HepG2 (cell line): ENCODE data around the gene GOT2. TPM values are rescaled to one million over a fixed set of nuclear protein-coding genes. Genes with fewer than 3 reads are reported as not detected.

Experiments
- ARHGAP35 ChIP-seq: sonication (generic); formaldehyde crosslinking; IDR thresholded peaks from 2 replicates; pipeline ENCODE4 v1.9.0; 2022; ENCODE audit warnings: mild to moderate bottlenecking, inconsistent platforms, moderate library complexity, missing genetic modification reagents, borderline replicate concordance
- ARID5B ChIP-seq: IDR thresholded peaks from 2 replicates; pipeline ENCODE4 v1.4.0; 2020; ENCODE audit warnings: mild to moderate bottlenecking, missing genetic modification reagents
- ATF6 ChIP-seq: sonication (generic); formaldehyde crosslinking; conservative IDR thresholded peaks from 2 replicates; pipeline ENCODE4 v1.4.0; 2020; ENCODE audit warnings: missing genetic modification reagents
- BRD4 ChIP-seq: sonication (generic); formaldehyde crosslinking; IDR thresholded peaks from 2 replicates; pipeline ENCODE4 v1.4.0; 2020; ENCODE audit warnings: missing genetic modification reagents
- CREB1 ChIP-seq, 2 experiments: fragments of 450-650 bp in 1 of 2; IDR thresholded peaks; 2 replicates each; pipeline ENCODE4 v1.6.1; 2016 to 2017; ENCODE audit warnings: control low read depth in 1 of 2, mild to moderate bottlenecking in 1 of 2, missing compliant biosample characterization in 1 of 2, missing genetic modification characterization in 1 of 2
- DNMT3B ChIP-seq: conservative IDR thresholded peaks from 2 replicates; pipeline ENCODE4 v1.6.1; 2016; ENCODE audit warnings: missing biosample characterization, control low read depth
- ETV5 ChIP-seq: IDR thresholded peaks from 2 replicates; pipeline ENCODE4 v1.6.1; 2018; ENCODE audit warnings: missing biosample characterization, missing genetic modification reagents, inconsistent platforms, borderline replicate concordance
- FOXA3 ChIP-seq: IDR thresholded peaks from 2 replicates; pipeline ENCODE4 v1.6.1; 2016; ENCODE audit warnings: missing genetic modification reagents, missing compliant biosample characterization
- IRF9 ChIP-seq: sonication (generic); formaldehyde crosslinking; IDR thresholded peaks from 2 replicates; pipeline ENCODE4 v1.8.0; 2022; ENCODE audit warnings: missing genetic modification reagents, mild to moderate bottlenecking, borderline replicate concordance
- KLF12 ChIP-seq: sonication (generic); formaldehyde crosslinking; IDR thresholded peaks from 2 replicates; pipeline ENCODE4 v1.4.0; 2020; ENCODE audit warnings: missing genetic modification reagents, borderline replicate concordance
- KLF16 ChIP-seq, 2 experiments: sonication (generic) in 1 of 2; formaldehyde crosslinking in 1 of 2; IDR thresholded peaks; 2 replicates each; pipeline versions ENCODE4 v1.6.1 to v1.8.0; 2016 to 2023; ENCODE audit warnings: missing genetic modification reagents in 2 of 2, missing compliant biosample characterization in 1 of 2
- KMT2A ChIP-seq: sonication (generic); formaldehyde crosslinking; IDR thresholded peaks from 2 replicates; pipeline ENCODE4 v1.4.0; 2020; ENCODE audit warnings: missing genetic modification reagents
- NCOA2 ChIP-seq: sonication (generic); formaldehyde crosslinking; IDR thresholded peaks from 2 replicates; pipeline ENCODE4 v1.8.0; 2022; ENCODE audit warnings: inconsistent platforms
- SP2 ChIP-seq: sonication (generic); formaldehyde crosslinking; IDR thresholded peaks from 2 replicates; pipeline ENCODE4 v1.5.1; 2020; ENCODE audit warnings: mild to moderate bottlenecking, missing genetic modification reagents
- ZFP41 ChIP-seq: sonication (generic); formaldehyde crosslinking; IDR thresholded peaks from 2 replicates; pipeline ENCODE4 v1.4.0; 2020; ENCODE audit warnings: mild to moderate bottlenecking, missing genetic modification reagents, borderline replicate concordance
- ZMYM4 ChIP-seq: sonication (generic); formaldehyde crosslinking; IDR thresholded peaks from 2 replicates; pipeline ENCODE4 v1.8.1; 2023; ENCODE audit warnings: mild to moderate bottlenecking, missing genetic modification reagents
- ZNF180 ChIP-seq: sonication (generic); formaldehyde crosslinking; IDR thresholded peaks from 2 replicates; pipeline ENCODE4 v1.4.0; 2020; ENCODE audit warnings: low read depth, missing genetic modification reagents, borderline replicate concordance
- ZNF451 ChIP-seq: sonication (generic); formaldehyde crosslinking; IDR thresholded peaks from 2 replicates; pipeline ENCODE4 v1.5.0; 2020; ENCODE audit warnings: mild to moderate bottlenecking, missing genetic modification reagents
- ZNF598 ChIP-seq: sonication (generic); formaldehyde crosslinking; IDR thresholded peaks from 2 replicates; pipeline ENCODE4 v1.5.1; 2020; ENCODE audit warnings: mild to moderate bottlenecking, missing genetic modification reagents, borderline replicate concordance
- ZNF7 ChIP-seq: IDR thresholded peaks from 2 replicates; pipeline ENCODE4 v1.6.1; 2016; ENCODE audit warnings: missing biosample characterization, missing genetic modification reagents
- ZSCAN21 ChIP-seq: sonication (generic); formaldehyde crosslinking; IDR thresholded peaks from 2 replicates; pipeline ENCODE4 v1.8.0; 2022; ENCODE audit warnings: mild to moderate bottlenecking, missing genetic modification reagents, moderate library complexity, borderline replicate concordance
- polyA plus RNA-seq, 8 experiments: library from polyadenylated mRNA; depleted of rRNA in 3 of 8; stranded (reverse) in 7 of 8; unstranded in 1 of 8; fragments of >200 nt; fragmentation: Illumina TruSeq in 4 of 8; extraction: Trizol in 4 of 8; gene quantifications; 2 replicates each; pipeline versions ENCODE4 v1.2.1 to v1.2.3, GENCODE V29; 2011 to 2016; ENCODE audit warnings: low read depth in 4 of 8, missing spikeins in 1 of 8, mixed read lengths in 1 of 8; ENCODE audit not compliant: insufficient read depth in 1 of 8
- total RNA-seq, 5 experiments: library from RNA; depleted of rRNA; stranded (reverse); fragments of >200 nt; fragmentation: Illumina TruSeq; extraction: Trizol; gene quantifications; 2 replicates each; pipeline ENCODE4 v1.2.3, GENCODE V29; 2016; ENCODE audit warnings: low read depth in 1 of 5

GOT2 gene
- total and polyA plus RNA-seq, 2 of the 13 experiments (the other 11 are each of a cell fraction or from before 2014, with no cell fraction given) = 32.6 to 121 TPM

- TF ChIP-seq DNMT3B (CRISPR knock-in tag) = no peak
- TF ChIP-seq ZNF180 (CRISPR knock-in tag) = no peak
- peak; percentile 33; the same call in 1 of the 2 replicates for TF ChIP-seq ARID5B
- no peak for TF ChIP-seq SP2 (CRISPR knock-in tag)
- 0 out of 2 replicates have a peak, but pooled peaks have one; percentile 30 for TF ChIP-seq KMT2A (CRISPR knock-in tag)
- 0 out of 2 replicates have a peak, but pooled peaks have one; percentile 26 for TF ChIP-seq ZMYM4 (CRISPR knock-in tag)
- peak; percentile 50; the same call in 1 of the 2 replicates for TF ChIP-seq ETV5 (CRISPR knock-in tag)
- peak; percentile 49; the same call in 1 of the 2 replicates for TF ChIP-seq ARHGAP35 (CRISPR knock-in tag)
- peak; percentile 47; the same call in 1 of the 2 replicates for TF ChIP-seq ZNF598 (CRISPR knock-in tag)
- no peak for TF ChIP-seq ATF6 (CRISPR knock-in tag)
- TF ChIP-seq ZNF451 = no peak
- TF ChIP-seq IRF9 (CRISPR knock-in tag) = 0 out of 2 replicates have a peak, but pooled peaks have one; percentile 61
- no peak for TF ChIP-seq ZSCAN21 (CRISPR knock-in tag)
- TF ChIP-seq ZNF7 (CRISPR knock-in tag) = no peak
- TF ChIP-seq CREB1 (IDR thresholded peaks at IDR 0.05) = peak; percentile 65
- no peak for TF ChIP-seq CREB1 (CRISPR knock-in tag; IDR thresholded peaks at IDR 0.05)
- TF ChIP-seq KLF16 (CRISPR knock-in tag; IDR thresholded peaks at IDR 0.05) = peak in 1 of 2 experiments; percentile 64; a peak in 1 of 4 replicates
- TF ChIP-seq KLF12 (CRISPR knock-in tag) = no peak
- 0 out of 2 replicates have a peak, but pooled peaks have one; percentile 38 for TF ChIP-seq NCOA2 (CRISPR knock-in tag)
- TF ChIP-seq FOXA3 (CRISPR knock-in tag) = peak; percentile 57
- TF ChIP-seq ZFP41 (CRISPR knock-in tag) = 0 out of 2 replicates have a peak, but pooled peaks have one; percentile 54
- TF ChIP-seq BRD4 (CRISPR knock-in tag) = no peak
These were observed 22.0 kb upstream of the GOT2 start (continued) for GRCh38 chr16:58755989-58756649.
